Ovary (tissue), 3 donors: ENCODE measurements around the gene TSHZ2.

Source experiments
- CTCF ChIP-seq, 3 donors: fragments of 450-650 bp in 2 of 3; fragments of 200-600 bp in 1 of 3; IDR thresholded peaks; one replicate each; pipeline versions ENCODE4 v1.5.1 to v1.8.0; 2016 to 2022; ENCODE audit warnings: antibody characterized with exemption in 3 of 3, mild to moderate bottlenecking in 1 of 3
- EP300 ChIP-seq: sonication (generic); formaldehyde crosslinking; IDR thresholded peaks from one replicate; pipeline ENCODE4 v1.6.1; 2017; ENCODE audit warnings: antibody characterized with exemption
- POLR2A ChIP-seq: fragments of 450-650 bp; IDR thresholded peaks from one replicate; pipeline ENCODE4 v1.6.1; 2017; ENCODE audit warnings: antibody characterized with exemption, mild to moderate bottlenecking, moderate library complexity
- donor health status: DM: no; HTN: no; CAD: no.

- TF ChIP-seq CTCF (IDR thresholded peaks at IDR 0.05) = no peak
- TF ChIP-seq POLR2A = no peak
- no peak for TF ChIP-seq EP300
These were observed 304.0 kb downstream of the TSHZ2 start for GRCh38 chr20:53276143-53276542.
